GM21526 (cell line): ENCODE measurements around the gene C14orf132.

Source experiments
- ATAC-seq: cut with Tn5 transposase; IDR thresholded peaks from one replicate; pipeline ENCODE4 v1.9.1; 2021; ENCODE audit warnings: moderate library complexity; ENCODE audit not compliant: unreplicated experiment, low FRiP score

The C14orf132 gene

GRCh38 chr14:96081767-96082400, 42.7 kb downstream of the C14orf132 start:
- ATAC-seq = no peak

- ATAC-seq = no peak
Measured at GRCh38 chr14:96082420-96083300, 43.5 kb downstream of the C14orf132 start.

- no peak for ATAC-seq
Measured at GRCh38 chr14:96083667-96084320, 44.6 kb downstream of the C14orf132 start.

GRCh38 chr14:96084796-96085195, 45.6 kb downstream of the C14orf132 start:
- no peak for ATAC-seq

- ATAC-seq = no peak
Measured at GRCh38 chr14:96085369-96085768, 46.2 kb downstream of the C14orf132 start.

GRCh38 chr14:96086032-96086431, 46.9 kb downstream of the C14orf132 start:
- ATAC-seq = no peak

- no peak for ATAC-seq
Measured at GRCh38 chr14:96086574-96087077, 47.5 kb downstream of the C14orf132 start.

GRCh38 chr14:96088074-96088473, 48.9 kb downstream of the C14orf132 start:
- ATAC-seq = no peak

- ATAC-seq = no peak
Measured at GRCh38 chr14:96088481-96088880, 49.3 kb downstream of the C14orf132 start.

- no peak for ATAC-seq
Measured at GRCh38 chr14:96088911-96089310, 49.7 kb downstream of the C14orf132 start.

- no peak for ATAC-seq
Measured at GRCh38 chr14:96089401-96089800, 50.2 kb downstream of the C14orf132 start.

GRCh38 chr14:96090441-96091148, 51.4 kb downstream of the C14orf132 start:
- no peak for ATAC-seq

GRCh38 chr14:96091149-96091693, 52.1 kb downstream of the C14orf132 start:
- ATAC-seq = no peak

- ATAC-seq = no peak
Measured at GRCh38 chr14:96091941-96092411, 52.8 kb downstream of the C14orf132 start.

- no peak for ATAC-seq
Measured at GRCh38 chr14:96092936-96093335, 53.8 kb downstream of the C14orf132 start.

GRCh38 chr14:96094211-96094610, 55.0 kb downstream of the C14orf132 start:
- ATAC-seq = no peak

- ATAC-seq = no peak
Measured at GRCh38 chr14:96094656-96095055, 55.5 kb downstream of the C14orf132 start.

- no peak for ATAC-seq
Measured at GRCh38 chr14:96095058-96095457, 55.9 kb downstream of the C14orf132 start.

- no peak for ATAC-seq
Measured at GRCh38 chr14:96095581-96096476, 56.7 kb downstream of the C14orf132 start.
